Loucy (cell line): ENCODE measurements around the gene MED13L.

ENCODE experiments used
- H2AFZ ChIP-seq: fragments of 200-600 bp; sonication (generic); 2 replicates; pipeline ENCODE4 v1.6.0; 2016; ENCODE audit warnings: antibody characterized with exemption, mild to moderate bottlenecking, low read length, moderate library complexity
- H3F3A ChIP-seq: fragments of 200-600 bp; 2 replicates; pipeline ENCODE4 v1.6.0; 2016; ENCODE audit warnings: antibody characterized with exemption, low read depth, mild to moderate bottlenecking
- H3K27me3 ChIP-seq: fragments of 200-600 bp; sonication (generic); 2 replicates; pipeline ENCODE4 v1.6.1; 2014; ENCODE audit warnings: low read length, mild to moderate bottlenecking; ENCODE audit not compliant: insufficient read depth, poor library complexity, severe bottlenecking
- H3K36me3 ChIP-seq: fragments of 200-600 bp; sonication (generic); 2 replicates; pipeline ENCODE4 v1.6.1; 2016; ENCODE audit warnings: low read length; ENCODE audit not compliant: insufficient read depth
- H3K4me1 ChIP-seq: fragments of 200-600 bp; sonication (generic); 2 replicates; pipeline ENCODE4 v1.5.1; 2014; ENCODE audit warnings: low read length, mild to moderate bottlenecking; ENCODE audit not compliant: insufficient read depth, poor library complexity, severe bottlenecking
- H3K4me2 ChIP-seq: fragments of 200-600 bp; sonication (generic); 2 replicates; pipeline ENCODE4 v1.6.0; 2014; ENCODE audit warnings: antibody characterized with exemption, low read length, low read depth, mild to moderate bottlenecking; ENCODE audit not compliant: poor library complexity, severe bottlenecking
- H3K4me3 ChIP-seq: fragments of 200-600 bp; sonication (generic); 2 replicates; pipeline ENCODE4 v1.5.1; 2014; ENCODE audit warnings: low read length, mild to moderate bottlenecking, mixed read lengths; ENCODE audit not compliant: poor library complexity, severe bottlenecking
- H3K79me2 ChIP-seq: fragments of 200-600 bp; sonication (generic); 2 replicates; pipeline ENCODE4 v1.6.1; 2014; ENCODE audit warnings: low read length; ENCODE audit not compliant: insufficient read depth
- H3K9ac ChIP-seq: fragments of 200-600 bp; sonication (generic); 2 replicates; pipeline ENCODE4 v1.6.0; 2014; ENCODE audit warnings: mild to moderate bottlenecking, low read depth, low read length, moderate library complexity; ENCODE audit not compliant: poor library complexity, severe bottlenecking
- H3K9me2 ChIP-seq: fragments of 200-600 bp; sonication (generic); replicated peaks from 2 replicates; pipeline ENCODE4 v1.6.1; 2016; ENCODE audit warnings: low read depth, low read length, mixed read lengths
- H3K9me3 ChIP-seq: fragments of 200-600 bp; sonication (generic); 2 replicates; pipeline ENCODE4 v1.6.1; 2014; ENCODE audit warnings: mild to moderate bottlenecking, antibody characterized with exemption, low read length, low read depth; ENCODE audit not compliant: insufficient read depth
- H4K20me1 ChIP-seq: fragments of 200-600 bp; sonication (generic); 2 replicates; pipeline ENCODE4 v1.6.0; 2014; ENCODE audit warnings: antibody characterized with exemption, low read length, mild to moderate bottlenecking; ENCODE audit not compliant: insufficient read depth, poor library complexity, severe bottlenecking
- EZH2phosphoT487 ChIP-seq: fragments of 200-600 bp; IDR thresholded peaks from 2 replicates; pipeline ENCODE4 v1.6.1; 2018; ENCODE audit warnings: antibody characterized with exemption, mild to moderate bottlenecking, moderate library complexity, borderline replicate concordance
- TF ChIP-seq, protein P1 (sequence below): fragments of 200-600 bp; sonication (generic); conservative IDR thresholded peaks from 2 replicates; pipeline ENCODE4 v1.5.1; 2014; ENCODE audit warnings: mild to moderate bottlenecking, antibody characterized with exemption, low read length

The MED13L gene

GRCh38 chr12:116267948-116268347, 9.5 kb downstream of the MED13L start:
- H3K79me2 ChIP-seq: peaks cover 100% of the 10 kb centered on the region
- TF ChIP-seq, protein P1, sequence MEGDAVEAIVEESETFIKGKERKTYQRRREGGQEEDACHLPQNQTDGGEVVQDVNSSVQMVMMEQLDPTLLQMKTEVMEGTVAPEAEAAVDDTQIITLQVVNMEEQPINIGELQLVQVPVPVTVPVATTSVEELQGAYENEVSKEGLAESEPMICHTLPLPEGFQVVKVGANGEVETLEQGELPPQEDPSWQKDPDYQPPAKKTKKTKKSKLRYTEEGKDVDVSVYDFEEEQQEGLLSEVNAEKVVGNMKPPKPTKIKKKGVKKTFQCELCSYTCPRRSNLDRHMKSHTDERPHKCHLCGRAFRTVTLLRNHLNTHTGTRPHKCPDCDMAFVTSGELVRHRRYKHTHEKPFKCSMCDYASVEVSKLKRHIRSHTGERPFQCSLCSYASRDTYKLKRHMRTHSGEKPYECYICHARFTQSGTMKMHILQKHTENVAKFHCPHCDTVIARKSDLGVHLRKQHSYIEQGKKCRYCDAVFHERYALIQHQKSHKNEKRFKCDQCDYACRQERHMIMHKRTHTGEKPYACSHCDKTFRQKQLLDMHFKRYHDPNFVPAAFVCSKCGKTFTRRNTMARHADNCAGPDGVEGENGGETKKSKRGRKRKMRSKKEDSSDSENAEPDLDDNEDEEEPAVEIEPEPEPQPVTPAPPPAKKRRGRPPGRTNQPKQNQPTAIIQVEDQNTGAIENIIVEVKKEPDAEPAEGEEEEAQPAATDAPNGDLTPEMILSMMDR: no peak
- TF ChIP-seq EZH2phosphoT487: no peak
- no peak overlapping the region for H3K4me3 ChIP-seq
- no peaks in the 10 kb centered on the region for H3K36me3 ChIP-seq
- H3K9ac ChIP-seq: no peak overlapping the region
- peak overlapping the region; percentile 7 for H3K4me2 ChIP-seq
- no peak overlapping the region for H2AFZ ChIP-seq
- H4K20me1 ChIP-seq: peaks cover 95% of the 10 kb centered on the region
- peaks cover 54% of the 10 kb centered on the region for H3K4me1 ChIP-seq
- no peaks in the 10 kb centered on the region for H3K27me3 ChIP-seq
- no peaks in the 10 kb centered on the region for H3K9me2 ChIP-seq
- H3K9me3 ChIP-seq: no peaks in the 10 kb centered on the region
- H3F3A ChIP-seq: no peaks in the 10 kb centered on the region

- H4K20me1 ChIP-seq: peaks cover 95% of the 10 kb centered on the region
- H3K36me3 ChIP-seq: no peaks in the 10 kb centered on the region
- no peaks in the 10 kb centered on the region for H3K27me3 ChIP-seq
- no peak overlapping the region for H3K9ac ChIP-seq
- no peaks in the 10 kb centered on the region for H3K9me2 ChIP-seq
- no peaks in the 10 kb centered on the region for H3K9me3 ChIP-seq
- TF ChIP-seq EZH2phosphoT487: no peak
- TF ChIP-seq, protein P1: no peak
- peaks cover 47% of the 10 kb centered on the region for H3K4me1 ChIP-seq
- peaks cover 100% of the 10 kb centered on the region for H3K79me2 ChIP-seq
- H3K4me3 ChIP-seq: no peak overlapping the region
- peak overlapping the region; percentile 7 for H3K4me2 ChIP-seq
- H2AFZ ChIP-seq: no peak overlapping the region
- H3F3A ChIP-seq: no peaks in the 10 kb centered on the region
These were observed 10.7 kb downstream of the MED13L start for GRCh38 chr12:116266631-116267349.

GRCh38 chr12:116266168-116266601, 11.3 kb downstream of the MED13L start:
- H3K36me3 ChIP-seq: no peaks in the 10 kb centered on the region
- H3K79me2 ChIP-seq: peaks cover 100% of the 10 kb centered on the region
- peak overlapping the region; percentile 7 for H3K4me2 ChIP-seq
- H3K9me3 ChIP-seq: no peaks in the 10 kb centered on the region
- H3K4me3 ChIP-seq: no peak overlapping the region
- no peaks in the 10 kb centered on the region for H3K9me2 ChIP-seq
- no peaks in the 10 kb centered on the region for H3K27me3 ChIP-seq
- H4K20me1 ChIP-seq: peaks cover 97% of the 10 kb centered on the region
- peaks cover 47% of the 10 kb centered on the region for H3K4me1 ChIP-seq
- no peaks in the 10 kb centered on the region for H3F3A ChIP-seq
- H3K9ac ChIP-seq: no peak overlapping the region
- H2AFZ ChIP-seq: no peak overlapping the region
- TF ChIP-seq EZH2phosphoT487: no peak
- TF ChIP-seq, protein P1: no peak; the same call in 1 of the 2 replicates
